ENCODE results near the gene GORASP2. TPM values are rescaled to one million over a fixed set of nuclear protein-coding genes. Genes with fewer than 3 reads are reported as not detected.

The GORASP2 gene
- total RNA-seq, 1 donor from 2014 or later: 77.7 TPM

DNA sequence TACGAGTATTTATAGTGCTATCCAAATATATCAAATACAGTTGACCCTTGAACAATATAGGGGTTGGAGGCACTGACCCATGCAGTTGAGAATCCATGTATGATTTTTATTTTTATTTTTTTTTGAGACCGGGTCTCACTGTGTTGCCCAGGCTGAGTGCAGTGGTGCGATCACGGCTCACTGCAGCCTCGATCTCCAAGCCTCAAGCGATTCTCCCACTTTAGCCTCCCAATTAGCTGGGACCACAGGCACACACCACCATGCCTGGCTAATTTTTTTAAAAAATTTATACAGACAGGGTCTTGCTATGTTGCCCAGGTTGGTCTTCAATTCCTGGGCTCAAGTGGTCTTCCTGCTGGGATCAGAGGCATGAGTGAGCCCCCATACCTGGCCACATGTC is 70.6 kb downstream of the GORASP2 start:
- H3K4me1 Mint-ChIP-seq (ENCODE audit: unreplicated experiment): no peaks in the 10 kb centered on the region
- no peak for TF ChIP-seq CTCF (conservative IDR thresholded peaks at IDR 0.05)
- H3K27me3 Mint-ChIP-seq: no peaks in the 10 kb centered on the region
- DNase-seq (ENCODE audit: extremely low spot score, unreplicated experiment): no peak
- peaks cover 39% of the 10 kb centered on the region for H3K36me3 Mint-ChIP-seq
- no peaks in the 10 kb centered on the region for H3K9me3 Mint-ChIP-seq
- no peak overlapping the region for H3K27ac Mint-ChIP-seq
- H3K4me3 Mint-ChIP-seq: no peak overlapping the region

DNA sequence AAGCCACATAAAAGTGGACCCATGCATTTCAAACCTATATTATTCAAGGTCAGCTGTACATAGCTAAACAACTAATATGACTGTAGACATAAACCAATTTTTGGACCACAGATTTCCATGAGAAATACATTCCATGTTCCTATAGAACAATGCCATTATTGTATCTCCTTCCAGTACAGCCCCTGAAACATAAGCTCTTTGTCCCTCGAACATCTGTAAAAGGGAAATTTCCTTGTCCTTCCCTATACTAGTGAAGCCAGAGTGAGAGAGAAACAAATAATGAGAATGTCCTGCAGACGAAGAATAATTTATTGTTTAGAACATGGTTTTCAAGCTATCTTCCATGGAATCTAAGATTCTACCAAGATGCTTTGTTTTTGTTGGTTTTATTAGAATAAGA is 75.3 kb downstream of the GORASP2 start:
- no peak for TF ChIP-seq CTCF (conservative IDR thresholded peaks at IDR 0.05)
- H3K27ac Mint-ChIP-seq: no peak overlapping the region
- no peak for DNase-seq (ENCODE audit: extremely low spot score, unreplicated experiment)
- H3K27me3 Mint-ChIP-seq: no peaks in the 10 kb centered on the region
- H3K4me1 Mint-ChIP-seq (ENCODE audit: unreplicated experiment): no peaks in the 10 kb centered on the region
- H3K9me3 Mint-ChIP-seq: no peaks in the 10 kb centered on the region
- H3K36me3 Mint-ChIP-seq: peaks cover 40% of the 10 kb centered on the region
- no peak overlapping the region for H3K4me3 Mint-ChIP-seq

- Mint-ChIP-seq H3K4me3 (no peak overlapping the region), H3K27ac (no peak overlapping the region), H3K27me3 (no peaks in the 10 kb centered on the region), H3K36me3 (peaks cover 42% of the 10 kb centered on the region), H3K9me3 (no peaks in the 10 kb centered on the region), H3K4me1 (ENCODE audit: unreplicated experiment) (no peaks in the 10 kb centered on the region)
- no peak for TF ChIP-seq CTCF (conservative IDR thresholded peaks at IDR 0.05)
- DNase-seq (ENCODE audit: extremely low spot score, unreplicated experiment): no peak
These were observed 75.8 kb downstream of the GORASP2 start for GRCh38 chr2:171004833-171005232.

- H3K9me3 Mint-ChIP-seq: no peaks in the 10 kb centered on the region
- H3K27ac Mint-ChIP-seq: no peak overlapping the region
- peaks cover 40% of the 10 kb centered on the region for H3K36me3 Mint-ChIP-seq
- H3K4me1 Mint-ChIP-seq (ENCODE audit: unreplicated experiment): no peaks in the 10 kb centered on the region
- no peak for TF ChIP-seq CTCF (conservative IDR thresholded peaks at IDR 0.05)
- no peak for DNase-seq (ENCODE audit: extremely low spot score, unreplicated experiment)
- no peak overlapping the region for H3K4me3 Mint-ChIP-seq
- no peaks in the 10 kb centered on the region for H3K27me3 Mint-ChIP-seq
These were observed 79.6 kb downstream of the GORASP2 start for GRCh38 chr2:171008550-171009205.

DNA sequence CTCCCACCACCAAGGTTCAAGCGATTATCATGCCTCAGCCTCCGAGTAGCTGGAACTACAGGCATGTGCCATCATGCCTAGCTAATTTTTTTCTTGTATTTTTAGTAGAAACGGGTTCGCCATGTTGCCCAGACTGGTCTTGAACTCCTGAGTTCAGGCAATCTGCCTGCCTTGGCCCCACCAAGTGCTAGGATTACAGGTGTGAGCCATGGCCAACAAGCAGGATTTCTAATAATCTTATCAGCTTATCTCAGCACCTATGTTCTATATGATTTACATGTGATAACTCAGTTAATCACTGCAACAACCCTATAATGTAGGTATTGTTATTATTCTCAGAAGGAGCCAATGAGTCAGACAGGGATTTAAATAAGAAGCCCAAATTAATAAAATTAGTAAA is 80.3 kb downstream of the GORASP2 start:
- Mint-ChIP-seq H3K4me1 (ENCODE audit: unreplicated experiment) (no peaks in the 10 kb centered on the region), H3K27me3 (no peaks in the 10 kb centered on the region)

More for the DNA sequence above, 80.3 kb downstream of the GORASP2 start:
- Mint-ChIP-seq H3K4me3 (no peak overlapping the region), H3K36me3 (peaks cover 42% of the 10 kb centered on the region), H3K9me3 (no peaks in the 10 kb centered on the region), H3K27ac (no peak overlapping the region)
- no peak for TF ChIP-seq CTCF (conservative IDR thresholded peaks at IDR 0.05)
- no peak for DNase-seq (ENCODE audit: extremely low spot score, unreplicated experiment)

All from type B pancreatic cell (in vitro differentiated cells).